Measurements from ENCODE around the gene KCNIP4. TPM values are rescaled to one million over a fixed set of nuclear protein-coding genes. Genes with fewer than 3 reads are reported as not detected.

KCNIP4 gene
- total and polyA plus RNA-seq, 2 of the 4 experiments (the other 2 are of a cell fraction): not detected

DNA sequence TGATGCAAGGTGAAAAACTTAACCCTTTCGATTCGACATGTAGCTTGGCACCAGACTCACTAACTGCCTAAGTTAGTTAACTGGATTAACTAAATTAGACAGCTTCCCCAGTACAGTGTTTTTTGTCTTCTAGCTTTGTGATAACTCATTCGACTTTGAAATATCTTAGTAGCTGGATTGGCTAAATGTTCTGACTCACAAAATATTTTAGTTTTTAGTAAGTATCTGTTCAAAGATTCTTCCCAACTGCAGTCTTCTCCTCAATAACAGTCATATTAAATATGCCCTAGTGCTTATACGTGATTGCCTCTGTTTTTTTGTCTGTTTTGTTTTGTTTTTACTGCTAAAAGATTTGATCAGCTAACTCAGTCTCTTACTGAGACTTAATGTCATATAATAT lies 102.9 kb downstream of the KCNIP4 start:
- H3K9ac ChIP-seq (ENCODE audit: low read depth, low read length): no peak overlapping the region
- CTCF ChIA-PET: interaction anchor here (0.6 to 0.7 kb wide), 2 partner anchors 9 to 598 kb away, joined by 3 to 4 read pairs; no protein-coding TSS in a partner anchor
- H4K5ac ChIP-seq (ENCODE audit: low read depth, low read length): no peak overlapping the region
- H3K56ac ChIP-seq (ENCODE audit: extremely low read depth, insufficient read depth, low read length): no peak overlapping the region
- H3K4ac ChIP-seq (ENCODE audit: low read depth, low read length): no peak overlapping the region
- no peak overlapping the region for H3K18ac ChIP-seq (ENCODE audit: low read depth, low read length)
- H3K36me3 ChIP-seq (ENCODE audit: control insufficient read depth, insufficient read depth, low read length): no peaks in the 10 kb centered on the region
- H3K79me1 ChIP-seq (ENCODE audit: low read depth in 1 of 2, low read length in 2 of 2): no peaks in the 10 kb centered on the region
- no CpG with 5 or more reads among the region's 4 CpGs for WGBS, 2 experiments (ENCODE audit: extremely low coverage in 2 of 2, insufficient read length in 1 of 2)
- ATAC-seq (ENCODE audit: low read depth) (peak; percentile 79), DNase-seq (peak; percentile 18)
- H2BK120ac ChIP-seq (ENCODE audit: low read depth, low read length): no peak overlapping the region
- H3K14ac ChIP-seq (replicated peaks; ENCODE audit: low read depth, low read length): no peak overlapping the region
- no peak overlapping the region for H3K23ac ChIP-seq (ENCODE audit: low read depth, low read length)
- no peak overlapping the region for H3K4me2 ChIP-seq (ENCODE audit: low read depth, low read length)
- H3K9me1 ChIP-seq (ENCODE audit: insufficient read depth, low read length): no peaks in the 10 kb centered on the region
- H2AK5ac ChIP-seq (ENCODE audit: low read depth, low read length): no peak overlapping the region
- H4K91ac ChIP-seq (ENCODE audit: insufficient read depth, low read depth, low read length): no peak overlapping the region
- no peak overlapping the region for H4K8ac ChIP-seq (ENCODE audit: low read depth in 2 of 2, low read length in 2 of 2)
- no peaks in the 10 kb centered on the region for H3K9me3 ChIP-seq (ENCODE audit: control insufficient read depth, insufficient read depth, low read length)
- POLR2A ChIA-PET (ENCODE audit: unreplicated experiment): no interaction called here
- no peaks in the 10 kb centered on the region for H3K27me3 ChIP-seq (ENCODE audit: control insufficient read depth, insufficient read depth, low read length)
- no peaks in the 10 kb centered on the region for H3K4me1 ChIP-seq (ENCODE audit: control insufficient read depth, insufficient read depth, low read length)
- no peak overlapping the region for H3K27ac ChIP-seq (ENCODE audit: insufficient read depth, low read length)
- intact Hi-C loops (cut with micrococcal nuclease): no loop called here
- TF ChIP-seq BHLHE40 (IDR thresholded peaks at IDR 0.05; ENCODE audit: low read depth, low read length) (no peak), FOS (IDR thresholded peaks at IDR 0.05; ENCODE audit: low read depth, low read length) (no peak)
- no TSS peak for BruUV-seq (replicated peaks)
- no peak overlapping the region for H2BK5ac ChIP-seq (ENCODE audit: low read depth, low read length, poor library complexity, severe bottlenecking)
- no peaks in the 10 kb centered on the region for H4K20me1 ChIP-seq (ENCODE audit: insufficient read depth, low read length)
- dilution Hi-C loops (cut with HindIII; ENCODE audit: low sequenced_read_pairs, unreplicated experiment): no loop called here
- H2AFZ ChIP-seq (replicated peaks; ENCODE audit: low read length, poor library complexity): no peak overlapping the region
- no peak overlapping the region for H3K4me3 ChIP-seq (ENCODE audit: insufficient read depth, low read depth, low read length)
- H2AK9ac ChIP-seq (replicated peaks; ENCODE audit: low read depth, low read length, poor library complexity): no peak overlapping the region
- H2BK15ac ChIP-seq (ENCODE audit: low read depth, low read length): no peak overlapping the region
- in situ Hi-C loops (cut with MboI; ENCODE audit: low sequenced_read_pairs): no loop called here
- H2BK20ac ChIP-seq (ENCODE audit: low read depth, low read length): no peak overlapping the region
